ENCODE measurements around the gene RAC3.
A peak's percentile ranks its signal among the peaks of the same experiment; 100 is the strongest.

The RAC3 gene

GRCh38 chr17:82050152-82050760 is 18.8 kb downstream of the RAC3 start:
- TF ChIP-seq, protein P1, sequence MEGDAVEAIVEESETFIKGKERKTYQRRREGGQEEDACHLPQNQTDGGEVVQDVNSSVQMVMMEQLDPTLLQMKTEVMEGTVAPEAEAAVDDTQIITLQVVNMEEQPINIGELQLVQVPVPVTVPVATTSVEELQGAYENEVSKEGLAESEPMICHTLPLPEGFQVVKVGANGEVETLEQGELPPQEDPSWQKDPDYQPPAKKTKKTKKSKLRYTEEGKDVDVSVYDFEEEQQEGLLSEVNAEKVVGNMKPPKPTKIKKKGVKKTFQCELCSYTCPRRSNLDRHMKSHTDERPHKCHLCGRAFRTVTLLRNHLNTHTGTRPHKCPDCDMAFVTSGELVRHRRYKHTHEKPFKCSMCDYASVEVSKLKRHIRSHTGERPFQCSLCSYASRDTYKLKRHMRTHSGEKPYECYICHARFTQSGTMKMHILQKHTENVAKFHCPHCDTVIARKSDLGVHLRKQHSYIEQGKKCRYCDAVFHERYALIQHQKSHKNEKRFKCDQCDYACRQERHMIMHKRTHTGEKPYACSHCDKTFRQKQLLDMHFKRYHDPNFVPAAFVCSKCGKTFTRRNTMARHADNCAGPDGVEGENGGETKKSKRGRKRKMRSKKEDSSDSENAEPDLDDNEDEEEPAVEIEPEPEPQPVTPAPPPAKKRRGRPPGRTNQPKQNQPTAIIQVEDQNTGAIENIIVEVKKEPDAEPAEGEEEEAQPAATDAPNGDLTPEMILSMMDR (IDR thresholded peaks at IDR 0.05; ENCODE audit: low read depth, low read length, missing control alignments), result no peak
- H3K4me3 ChIP-seq (ENCODE audit: low read depth, low read length), result peak overlapping the region; percentile 94
- no peak for DNase-seq (ENCODE audit: low read depth)

DNA sequence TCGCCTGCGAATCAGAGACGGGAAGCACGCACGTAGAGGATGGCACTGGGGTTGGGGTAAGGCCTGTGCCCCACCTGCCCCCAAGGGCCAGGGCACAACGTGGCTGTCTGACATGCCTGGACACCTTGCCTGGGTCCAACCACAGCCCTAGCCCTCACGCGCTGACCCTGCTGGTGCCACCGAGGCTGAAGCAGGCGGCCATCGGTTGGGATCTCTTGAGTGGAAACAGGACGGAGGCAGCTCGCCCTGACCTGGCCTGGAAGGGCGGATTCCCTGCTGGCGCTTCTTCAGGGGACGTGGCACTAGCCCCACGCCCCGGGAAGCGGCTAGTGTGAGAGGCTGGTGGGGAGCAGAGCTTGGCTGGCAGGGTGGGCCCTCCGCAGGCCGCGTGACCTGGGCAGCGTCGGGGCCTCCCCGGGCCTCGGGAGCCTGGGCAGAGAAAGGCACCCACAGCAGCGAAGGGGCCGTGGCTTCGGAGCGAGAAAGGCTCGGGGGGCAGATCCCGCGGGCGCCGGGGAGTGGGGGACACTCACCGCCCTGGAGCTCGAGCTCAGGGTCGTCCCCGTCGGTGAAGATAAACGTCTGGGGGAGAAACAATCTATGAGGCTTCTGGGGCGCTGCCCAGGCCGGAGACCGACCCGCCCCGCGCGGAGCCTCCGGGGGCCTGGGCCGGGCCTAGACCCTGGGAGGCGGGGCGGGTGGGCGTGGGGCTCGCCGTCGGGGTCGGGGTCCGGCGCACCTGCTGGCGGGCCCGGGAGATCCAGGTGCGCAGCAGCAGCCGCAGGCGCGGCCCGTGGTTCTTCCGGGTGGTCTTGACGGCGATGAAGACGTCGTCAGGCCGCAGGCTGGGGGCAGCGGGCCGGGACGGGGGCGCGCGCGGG is 19.5 kb downstream of the RAC3 start:
- no peak for DNase-seq (ENCODE audit: low read depth)
- TF ChIP-seq, protein P1 (IDR thresholded peaks at IDR 0.05; ENCODE audit: low read depth, low read length, missing control alignments), result no peak
- peak overlapping the region; percentile 94 for H3K4me3 ChIP-seq (ENCODE audit: low read depth, low read length)

GRCh38 chr17:82051776-82052637 is 20.5 kb downstream of the RAC3 start, which contains the start of the genes GPS1 and RFNG:
Gene GPS1, plus strand, starts transcription at chr17:82051898. Its CDS starts 34 bp downstream, at chr17:82051932.
Gene RFNG, minus strand, starts transcription at chr17:82051811. Its CDS starts 45 bp downstream, at chr17:82051766.
- TF ChIP-seq, protein P1 (IDR thresholded peaks at IDR 0.05; ENCODE audit: low read depth, low read length, missing control alignments), result no peak
- peak within 1 kb of the TSS; percentile 94 for H3K4me3 ChIP-seq (ENCODE audit: low read depth, low read length)
- no peak for DNase-seq (ENCODE audit: low read depth)

- no peak for DNase-seq (ENCODE audit: low read depth)
Observed at GRCh38 chr17:82052638-82053059, 21.2 kb downstream of the RAC3 start.

GRCh38 chr17:82053130-82053529 is 21.7 kb downstream of the RAC3 start:
- TF ChIP-seq, protein P1 (IDR thresholded peaks at IDR 0.05; ENCODE audit: low read depth, low read length, missing control alignments), result no peak
- H3K4me3 ChIP-seq (ENCODE audit: low read depth, low read length), result peak overlapping the region; percentile 94

More at GRCh38 chr17:82052638-82053059, 21.2 kb downstream of the RAC3 start:
- peak overlapping the region; percentile 94 for H3K4me3 ChIP-seq (ENCODE audit: low read depth, low read length)
- TF ChIP-seq, protein P1 (IDR thresholded peaks at IDR 0.05; ENCODE audit: low read depth, low read length, missing control alignments), result no peak

DNA sequence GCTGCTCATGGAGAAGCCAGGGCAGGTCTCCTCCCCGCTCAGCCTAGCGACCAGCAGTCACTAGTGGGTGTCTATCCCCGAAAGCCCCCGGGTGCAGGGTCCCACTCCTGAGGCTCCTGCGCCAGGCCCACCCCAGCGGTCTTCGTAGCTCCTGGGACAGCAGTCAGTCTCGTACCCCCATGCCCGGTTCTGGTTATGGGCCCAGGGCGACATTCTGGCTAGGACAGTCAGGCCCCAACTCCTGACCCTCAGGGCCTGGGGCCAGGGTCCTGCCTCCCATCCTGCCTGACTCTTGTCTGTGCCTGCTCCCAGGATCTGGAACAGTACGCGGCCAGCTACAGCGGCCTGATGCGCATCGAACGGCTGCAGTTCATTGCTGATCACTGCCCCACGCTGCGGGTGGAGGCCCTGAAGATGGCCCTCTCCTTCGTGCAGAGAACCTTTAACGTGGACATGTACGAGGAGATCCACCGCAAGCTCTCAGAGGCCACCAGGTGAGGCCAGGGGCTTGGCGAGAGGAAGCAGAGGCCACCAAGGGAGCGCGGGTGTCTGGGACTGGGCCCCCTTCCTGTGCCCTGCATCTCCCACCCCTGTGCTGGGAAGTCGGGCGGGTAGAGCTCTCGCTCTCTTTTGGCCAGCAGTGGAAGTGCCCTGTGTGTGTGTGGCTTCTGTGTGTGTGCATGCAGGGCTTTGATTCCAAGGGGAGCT is 22.2 kb downstream of the RAC3 start:
- DNase-seq (ENCODE audit: low read depth), result no peak
- no peak overlapping the region for H3K4me3 ChIP-seq (ENCODE audit: low read depth, low read length)
- TF ChIP-seq, protein P1 (IDR thresholded peaks at IDR 0.05; ENCODE audit: low read depth, low read length, missing control alignments), result no peak

More at GRCh38 chr17:82053130-82053529, 21.7 kb downstream of the RAC3 start:
- DNase-seq (ENCODE audit: low read depth), result no peak

Data from GM12864 (cell line).